Activated naive CD4-positive, alpha-beta T cell treated with anti-CD3 and anti-CD28 coated beads for 36 hours (primary cell): Measurements from ENCODE around the gene SNX25. TPM values are rescaled to one million over a fixed set of nuclear protein-coding genes. Genes with fewer than 3 reads are reported as not detected.
"Not testable (repeated sequence)": the region's sequence is repeated elsewhere in the genome, so short reads cannot be mapped to it uniquely, and the experiment has no call there.

Source experiments
- CTCF ChIA-PET: fragments of 350-600 bp; sonication (Branson Sonifier 250); formaldehyde crosslinking; loops from one replicate; lab custom pipeline; 2021; ENCODE audit warnings: antibody characterized with exemption; lab: Charles Lee
- DNase-seq: peaks from one replicate; pipeline ENCODE4 v3.0.0-alpha.2; 2020
- H3K27ac Mint-ChIP-seq: one replicate; pipeline ENCODE4 v1.8.0; 2021; ENCODE audit warnings: mild to moderate bottlenecking, mixed read lengths
- H3K27me3 Mint-ChIP-seq: one replicate; pipeline ENCODE4 v1.8.0; 2021; ENCODE audit warnings: low read depth, mixed read lengths
- H3K36me3 Mint-ChIP-seq: one replicate; pipeline ENCODE4 v1.8.0; 2021; ENCODE audit warnings: low read depth, mixed read lengths
- H3K4me1 Mint-ChIP-seq: one replicate; pipeline ENCODE4 v1.8.0; 2021; ENCODE audit warnings: low read depth, mixed read lengths
- H3K4me3 Mint-ChIP-seq: one replicate; pipeline ENCODE4 v1.8.0; 2021; ENCODE audit warnings: mild to moderate bottlenecking, moderate library complexity, mixed read lengths
- H3K9me3 Mint-ChIP-seq: one replicate; pipeline ENCODE4 v1.8.0; 2021; ENCODE audit warnings: mixed read lengths
- intact Hi-C: fragments of 100-400 bp; cut with micrococcal nuclease; formaldehyde crosslinking; loops from one replicate; pipeline ENCODE4 v1.15.1; 2023
- total RNA-seq, 2 experiments: library from RNA; stranded (reverse); gene quantifications; one replicate each; pipeline ENCODE4 v1.2.3, GENCODE V29; 2021

SNX25 gene
- total RNA-seq, 2 experiments from 2014 or later = 11.0 to 14.6 TPM

GRCh38 chr4:185304541-185304940 lies 95.1 kb downstream of the SNX25 start:
- intact Hi-C loops = loop anchor here (2.0 kb wide), 1 partner anchor 170 kb away; no protein-coding TSS in a partner anchor
- no peaks in the 10 kb centered on the region for H3K4me1 Mint-ChIP-seq
- H3K36me3 Mint-ChIP-seq = peaks cover 2% of the 10 kb centered on the region
- no peak overlapping the region for H3K27ac Mint-ChIP-seq
- no peaks in the 10 kb centered on the region for H3K27me3 Mint-ChIP-seq
- CTCF ChIA-PET = interaction anchor here (1.0 to 1.2 kb wide), 2 partner anchors 118 to 181 kb away, joined by 3 to 4 read pairs; no protein-coding TSS in a partner anchor
- H3K4me3 Mint-ChIP-seq = no peak overlapping the region
- DNase-seq = no peak
- no peaks in the 10 kb centered on the region for H3K9me3 Mint-ChIP-seq

GRCh38 chr4:185304944-185305690 lies 95.7 kb downstream of the SNX25 start:
- Mint-ChIP-seq H3K27me3 (no peaks in the 10 kb centered on the region), H3K36me3 (peaks cover 5% of the 10 kb centered on the region), H3K4me3 (no peak overlapping the region), H3K4me1 (no peaks in the 10 kb centered on the region), H3K27ac (no peak overlapping the region), H3K9me3 (no peaks in the 10 kb centered on the region)
- peak; percentile 60 for DNase-seq
- intact Hi-C loops = loop anchor here (1.0 to 2.0 kb wide), 2 partner anchors 101 to 170 kb away; no protein-coding TSS in a partner anchor
- CTCF ChIA-PET = interaction anchor here (0.9 to 1.2 kb wide), 3 partner anchors 101 to 181 kb away, joined by 3 to 4 read pairs (median 4); no protein-coding TSS in a partner anchor

DNA sequence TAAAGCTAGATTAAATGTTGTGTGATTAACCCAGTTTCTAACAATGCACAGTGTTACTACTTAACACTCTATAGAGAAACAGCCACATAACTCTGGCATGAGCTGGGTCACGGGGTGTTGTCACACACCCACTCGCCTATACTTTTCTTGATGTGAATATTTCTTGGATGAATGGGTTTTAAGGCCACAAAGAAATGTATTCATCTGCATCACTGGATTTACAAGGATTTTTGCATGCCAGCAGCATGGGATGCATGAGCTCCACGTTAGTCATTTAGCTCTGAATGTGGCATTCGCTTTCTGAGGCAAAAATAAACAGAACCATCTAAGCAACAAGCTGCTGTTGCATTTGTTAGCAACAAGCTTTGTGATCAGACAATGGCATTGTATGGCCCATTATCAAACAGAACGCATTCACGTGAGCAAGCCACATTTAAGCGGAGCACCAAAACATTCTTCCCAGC lies 96.6 kb downstream of the SNX25 start:
- CTCF ChIA-PET = interaction anchor here (0.7 to 1.7 kb wide), 4 partner anchors 101 to 265 kb away, joined by 3 to 5 read pairs (median 4); no protein-coding TSS in a partner anchor
- no peaks in the 10 kb centered on the region for H3K27me3 Mint-ChIP-seq
- no peak overlapping the region for H3K27ac Mint-ChIP-seq
- H3K4me1 Mint-ChIP-seq = no peaks in the 10 kb centered on the region
- H3K36me3 Mint-ChIP-seq = peaks cover 6% of the 10 kb centered on the region
- intact Hi-C loops = loop anchor here (1.0 to 2.0 kb wide), 2 partner anchors 102 to 171 kb away; no protein-coding TSS in a partner anchor
- H3K9me3 Mint-ChIP-seq = no peaks in the 10 kb centered on the region
- no peak overlapping the region for H3K4me3 Mint-ChIP-seq
- no peak for DNase-seq

DNA sequence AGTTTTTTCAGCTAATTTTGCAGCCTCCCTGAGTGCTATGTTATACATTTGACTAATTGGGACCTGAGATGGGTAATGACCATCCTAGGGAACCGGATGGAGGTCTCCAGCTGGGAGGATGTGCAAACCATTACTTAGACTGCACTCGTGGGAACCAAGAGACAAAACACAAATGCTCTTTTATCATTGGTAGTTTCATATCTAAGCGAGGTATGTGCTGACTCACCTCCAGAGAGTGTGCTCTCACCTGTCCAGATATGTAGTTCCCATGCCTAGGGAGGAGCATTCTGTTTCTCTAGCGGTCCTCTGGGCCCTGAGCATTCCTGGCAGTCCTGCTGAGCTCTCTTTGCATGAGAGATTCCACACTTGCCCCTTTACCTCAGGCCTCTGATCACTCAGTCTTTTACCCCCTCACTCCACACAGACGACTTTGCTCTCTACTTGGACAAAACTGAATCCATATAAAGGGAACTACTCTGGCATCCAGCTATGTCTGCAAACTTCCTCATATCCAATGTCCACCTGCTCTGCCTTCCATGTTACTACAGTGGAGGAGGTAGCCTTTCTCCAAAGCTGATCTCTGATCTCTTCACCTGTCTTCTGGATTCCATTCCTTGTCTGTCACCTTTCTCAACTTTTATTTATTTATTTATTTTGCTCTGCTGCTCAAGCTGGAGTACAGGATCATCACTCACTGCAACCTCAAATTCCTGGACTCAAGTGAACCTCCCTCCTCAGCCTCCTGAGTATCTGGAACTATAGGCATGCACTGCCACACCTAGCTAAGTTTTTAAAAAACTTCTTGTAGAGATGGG lies 97.9 kb downstream of the SNX25 start:
- Mint-ChIP-seq H3K27me3 (no peaks in the 10 kb centered on the region), H3K9me3 (no peaks in the 10 kb centered on the region), H3K4me3 (no peak overlapping the region), H3K4me1 (no peaks in the 10 kb centered on the region), H3K27ac (no peak overlapping the region), H3K36me3 (peaks cover 11% of the 10 kb centered on the region)
- CTCF ChIA-PET = interaction anchor here (0.6 to 1.7 kb wide), 2 partner anchors 173 to 1559 kb away, joined by 3 to 5 read pairs; no protein-coding TSS in a partner anchor
- DNase-seq = no peak
- intact Hi-C loops = no loop called here

GRCh38 chr4:185309770-185310169 lies 100.4 kb downstream of the SNX25 start:
- DNase-seq = no peak
- H3K27ac Mint-ChIP-seq = no peak overlapping the region
- intact Hi-C loops = no loop called here
- CTCF ChIA-PET = interaction anchor here (1.4 kb wide), 1 partner anchor 10 kb away, joined by 5 read pairs; no protein-coding TSS in a partner anchor
- H3K4me1 Mint-ChIP-seq = no peaks in the 10 kb centered on the region
- peaks cover 29% of the 10 kb centered on the region for H3K36me3 Mint-ChIP-seq
- no peaks in the 10 kb centered on the region for H3K9me3 Mint-ChIP-seq
- no peak overlapping the region for H3K4me3 Mint-ChIP-seq
- no peaks in the 10 kb centered on the region for H3K27me3 Mint-ChIP-seq

GRCh38 chr4:185311113-185311888 lies 101.9 kb downstream of the SNX25 start:
- Mint-ChIP-seq H3K9me3 (no peaks in the 10 kb centered on the region), H3K27ac (no peak overlapping the region), H3K4me1 (no peaks in the 10 kb centered on the region), H3K27me3 (no peaks in the 10 kb centered on the region), H3K36me3 (peaks cover 37% of the 10 kb centered on the region), H3K4me3 (no peak overlapping the region)
- CTCF ChIA-PET = interaction anchor here (0.5 kb wide), 1 partner anchor 845 kb away, joined by 3 read pairs; no protein-coding TSS in a partner anchor
- intact Hi-C loops = no loop called here
- no peak for DNase-seq

- H3K27ac Mint-ChIP-seq = no peak overlapping the region
- peaks cover 46% of the 10 kb centered on the region for H3K36me3 Mint-ChIP-seq
- intact Hi-C loops = no loop called here
- no peaks in the 10 kb centered on the region for H3K4me1 Mint-ChIP-seq
- DNase-seq = no peak
- CTCF ChIA-PET = no interaction called here
- no peaks in the 10 kb centered on the region for H3K27me3 Mint-ChIP-seq
- no peak overlapping the region for H3K4me3 Mint-ChIP-seq
- H3K9me3 Mint-ChIP-seq = peaks cover 3% of the 10 kb centered on the region
Observed at GRCh38 chr4:185312699-185313098, 103.3 kb downstream of the SNX25 start.

- H3K4me1 Mint-ChIP-seq, DNase-seq, H3K27me3 Mint-ChIP-seq, H3K9me3 Mint-ChIP-seq, intact Hi-C loops, H3K4me3 Mint-ChIP-seq, H3K27ac Mint-ChIP-seq: not testable (repeated sequence)
- peaks cover 43% of the 10 kb centered on the region for H3K36me3 Mint-ChIP-seq
- CTCF ChIA-PET = interaction anchor here (1.7 kb wide), 1 partner anchor 13 kb away, joined by 3 read pairs; no protein-coding TSS in a partner anchor
Observed at GRCh38 chr4:185317462-185317861, 108.1 kb downstream of the SNX25 start.

DNA sequence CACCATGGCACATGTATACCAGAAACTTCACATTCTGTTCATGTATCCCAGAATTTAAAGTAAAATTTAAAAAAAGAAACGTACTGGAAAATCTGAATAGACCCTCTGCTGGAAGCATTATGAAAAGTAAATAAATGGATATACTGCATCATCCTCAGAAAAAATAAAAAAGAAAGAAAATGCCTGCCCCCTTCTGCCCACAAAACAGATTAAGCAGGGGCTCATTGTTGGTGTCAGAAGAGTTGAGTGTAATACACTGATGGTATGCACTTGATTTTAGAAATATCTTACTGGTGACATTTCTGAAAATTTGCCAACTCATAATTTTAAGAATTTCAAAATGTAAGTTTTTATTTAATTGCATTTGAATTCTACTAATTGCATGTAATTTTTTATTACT lies 108.5 kb downstream of the SNX25 start:
- H3K27ac Mint-ChIP-seq = no peak overlapping the region
- no peak overlapping the region for H3K4me3 Mint-ChIP-seq
- H3K36me3 Mint-ChIP-seq = peaks cover 39% of the 10 kb centered on the region
- CTCF ChIA-PET = interaction anchor here (1.7 kb wide), 1 partner anchor 12 kb away, joined by 3 read pairs; no protein-coding TSS in a partner anchor
- peaks cover 8% of the 10 kb centered on the region for H3K4me1 Mint-ChIP-seq
- no peaks in the 10 kb centered on the region for H3K27me3 Mint-ChIP-seq
- intact Hi-C loops = loop anchor here (2.0 kb wide), 1 partner anchor 77 kb away; the partner anchor contains the start of gene LRP2BP
- no peak for DNase-seq
- peaks cover 3% of the 10 kb centered on the region for H3K9me3 Mint-ChIP-seq

DNA sequence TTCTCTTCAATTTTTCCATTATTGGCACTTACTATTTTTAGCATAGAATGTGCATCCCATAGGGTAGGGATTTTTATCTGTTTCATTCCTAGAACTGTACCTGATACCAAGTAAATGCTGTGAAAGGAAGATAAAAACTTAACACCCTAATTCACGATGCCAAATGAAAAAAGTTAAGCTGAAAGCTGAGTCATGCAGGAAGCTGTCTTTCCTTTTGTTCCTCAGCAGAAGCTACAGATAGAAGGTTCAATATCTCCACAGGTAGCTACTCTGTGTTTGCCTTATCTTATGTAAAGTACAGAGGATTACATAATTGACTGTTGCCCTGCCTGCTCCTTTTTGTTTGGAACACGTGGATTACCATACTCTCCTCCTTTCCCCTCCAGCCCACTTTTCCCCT lies 109.3 kb downstream of the SNX25 start:
- Mint-ChIP-seq H3K27ac (no peak overlapping the region), H3K4me3 (no peak overlapping the region), H3K36me3 (peaks cover 32% of the 10 kb centered on the region), H3K4me1 (peaks cover 8% of the 10 kb centered on the region), H3K27me3 (no peaks in the 10 kb centered on the region), H3K9me3 (peaks cover 3% of the 10 kb centered on the region)
- intact Hi-C loops = loop anchor here (2.0 kb wide), 1 partner anchor 76 kb away; the partner anchor contains the start of gene LRP2BP
- no peak for DNase-seq
- CTCF ChIA-PET = interaction anchor here (0.7 kb wide), 1 partner anchor 69 kb away, joined by 3 read pairs; no protein-coding TSS in a partner anchor

DNA sequence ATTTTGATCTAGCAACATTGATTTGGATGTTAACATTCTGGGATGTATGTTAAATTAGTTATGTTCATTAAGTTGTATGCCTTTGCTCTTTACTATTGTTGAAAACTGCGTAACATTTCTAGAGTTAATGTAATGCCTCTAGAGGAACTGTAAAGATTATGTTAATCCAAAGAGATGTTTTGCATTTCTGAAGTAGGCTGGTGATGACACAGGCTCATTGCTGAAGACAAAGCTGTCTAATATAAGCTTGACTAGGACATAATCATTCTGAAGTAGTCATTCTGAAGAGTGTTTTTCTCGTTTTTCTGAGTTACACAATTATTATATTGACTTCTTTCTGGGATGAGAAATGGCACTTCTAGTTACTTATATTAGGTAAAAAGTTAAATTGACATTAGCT lies 113.4 kb downstream of the SNX25 start:
- Mint-ChIP-seq H3K27me3 (no peaks in the 10 kb centered on the region), H3K27ac (no peak overlapping the region), H3K4me1 (peaks cover 8% of the 10 kb centered on the region), H3K9me3 (no peaks in the 10 kb centered on the region), H3K4me3 (no peak overlapping the region), H3K36me3 (peaks cover 9% of the 10 kb centered on the region)
- no peak for DNase-seq
- CTCF ChIA-PET = no interaction called here
- intact Hi-C loops = no loop called here
